Uterus (tissue), 4 donors: ENCODE data around the gene APP. TPM values are rescaled to one million over a fixed set of nuclear protein-coding genes. Genes with fewer than 3 reads are reported as not detected.

Experiments
- DNase-seq, 2 donors: peaks; one replicate each; pipeline ENCODE4 v3.0.0-alpha.2; 2019 to 2020
- H3K27ac ChIP-seq, 2 donors: fragments of 200-600 bp; sonication (generic); 1 replicate in 1 of 2; 2 replicates in 1 of 2; pipeline ENCODE4 v1.5.1; 2016 to 2018
- H3K27me3 ChIP-seq, 2 donors: fragments of 200-600 bp; sonication (generic); one replicate each; pipeline ENCODE4 v1.5.1; 2018 to 2019; ENCODE audit warnings: control low read depth in 1 of 2
- H3K36me3 ChIP-seq, 2 donors: fragments of 200-600 bp; sonication (generic); one replicate each; pipeline ENCODE4 v1.5.1; 2019; ENCODE audit warnings: control low read depth in 1 of 2
- H3K4me1 ChIP-seq, 2 donors: fragments of 200-600 bp; sonication (generic); one replicate each; pipeline ENCODE4 v1.5.1; 2018 to 2019; ENCODE audit warnings: control low read depth in 1 of 2
- H3K4me3 ChIP-seq, 2 donors: fragments of 200-600 bp; sonication (generic); 1 replicate in 1 of 2; 2 replicates in 1 of 2; pipeline ENCODE4 v1.5.1; 2018 to 2019; ENCODE audit warnings: mild to moderate bottlenecking in 1 of 2
- H3K9me3 ChIP-seq, 2 donors: fragments of 200-600 bp; sonication (generic); one replicate each; pipeline ENCODE4 v1.5.1; 2019; ENCODE audit warnings: control low read depth in 1 of 2
- POLR2A ChIP-seq, 2 donors: fragments of 450-650 bp; IDR thresholded peaks; one replicate each; pipeline ENCODE4 v1.6.1; 2016; ENCODE audit warnings: antibody characterized with exemption in 2 of 2, mild to moderate bottlenecking in 1 of 2, moderate library complexity in 1 of 2
- intact Hi-C: fragments of 100-400 bp; cut with DNase I; formaldehyde crosslinking; loops from one replicate; pipeline ENCODE4 v1.15.1; 2023; ENCODE audit warnings: low total_unique reads
- total RNA-seq, 4 donors: library from RNA; depleted of rRNA in 3 of 4; stranded (reverse); fragments of >200 nt in 3 of 4; gene quantifications; one replicate each; pipeline versions ENCODE4 v1.1.0 to v1.2.4, GENCODE V29; 2014 to 2023
- TF ChIP-seq, protein P1 (sequence below), 4 experiments: fragments of 200-600 bp in 2 of 4; fragments of 450-650 bp in 2 of 4; sonication (generic) in 2 of 4; IDR thresholded peaks; one replicate each; pipeline ENCODE4 v1.5.1; 2016 to 2019; ENCODE audit warnings: antibody characterized with exemption in 4 of 4, mild to moderate bottlenecking in 2 of 4, moderate library complexity in 1 of 4
- donor health status: DM: yes; HTN: yes; CAD: no.

The APP gene
- total RNA-seq, 4 donors from 2014 or later = 212 to 537 (median 430) TPM

DNA sequence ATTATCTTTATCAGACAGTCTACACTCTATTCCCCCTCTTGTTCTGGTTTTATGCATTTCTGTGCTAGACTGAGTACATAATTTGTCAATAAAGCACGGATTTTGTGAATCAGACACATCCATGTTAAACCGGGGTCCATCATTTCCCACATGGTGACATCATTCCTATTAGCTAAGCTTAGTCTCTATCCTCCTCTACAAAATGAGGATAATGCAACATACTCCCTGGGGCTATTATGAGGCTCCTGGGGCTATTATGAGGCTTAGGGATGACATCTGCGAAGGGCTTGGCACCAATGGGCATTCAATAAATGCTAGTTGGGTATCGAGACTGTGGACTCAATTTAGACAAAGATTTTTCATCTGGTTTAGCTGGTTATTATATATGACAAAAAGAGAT lies 25.1 kb upstream of the APP start:
- no peaks in the 10 kb centered on the region for H3K4me1 ChIP-seq
- H3K27me3 ChIP-seq = no peaks in the 10 kb centered on the region
- no peak overlapping the region for H3K27ac ChIP-seq
- H3K36me3 ChIP-seq = no peaks in the 10 kb centered on the region
- TF ChIP-seq POLR2A (IDR thresholded peaks at IDR 0.05) = no peak
- TF ChIP-seq, protein P1, sequence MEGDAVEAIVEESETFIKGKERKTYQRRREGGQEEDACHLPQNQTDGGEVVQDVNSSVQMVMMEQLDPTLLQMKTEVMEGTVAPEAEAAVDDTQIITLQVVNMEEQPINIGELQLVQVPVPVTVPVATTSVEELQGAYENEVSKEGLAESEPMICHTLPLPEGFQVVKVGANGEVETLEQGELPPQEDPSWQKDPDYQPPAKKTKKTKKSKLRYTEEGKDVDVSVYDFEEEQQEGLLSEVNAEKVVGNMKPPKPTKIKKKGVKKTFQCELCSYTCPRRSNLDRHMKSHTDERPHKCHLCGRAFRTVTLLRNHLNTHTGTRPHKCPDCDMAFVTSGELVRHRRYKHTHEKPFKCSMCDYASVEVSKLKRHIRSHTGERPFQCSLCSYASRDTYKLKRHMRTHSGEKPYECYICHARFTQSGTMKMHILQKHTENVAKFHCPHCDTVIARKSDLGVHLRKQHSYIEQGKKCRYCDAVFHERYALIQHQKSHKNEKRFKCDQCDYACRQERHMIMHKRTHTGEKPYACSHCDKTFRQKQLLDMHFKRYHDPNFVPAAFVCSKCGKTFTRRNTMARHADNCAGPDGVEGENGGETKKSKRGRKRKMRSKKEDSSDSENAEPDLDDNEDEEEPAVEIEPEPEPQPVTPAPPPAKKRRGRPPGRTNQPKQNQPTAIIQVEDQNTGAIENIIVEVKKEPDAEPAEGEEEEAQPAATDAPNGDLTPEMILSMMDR (IDR thresholded peaks at IDR 0.05) = no peak
- no peak for DNase-seq
- no peak overlapping the region for H3K4me3 ChIP-seq
- intact Hi-C loops = no loop called here
- no peaks in the 10 kb centered on the region for H3K9me3 ChIP-seq

DNA sequence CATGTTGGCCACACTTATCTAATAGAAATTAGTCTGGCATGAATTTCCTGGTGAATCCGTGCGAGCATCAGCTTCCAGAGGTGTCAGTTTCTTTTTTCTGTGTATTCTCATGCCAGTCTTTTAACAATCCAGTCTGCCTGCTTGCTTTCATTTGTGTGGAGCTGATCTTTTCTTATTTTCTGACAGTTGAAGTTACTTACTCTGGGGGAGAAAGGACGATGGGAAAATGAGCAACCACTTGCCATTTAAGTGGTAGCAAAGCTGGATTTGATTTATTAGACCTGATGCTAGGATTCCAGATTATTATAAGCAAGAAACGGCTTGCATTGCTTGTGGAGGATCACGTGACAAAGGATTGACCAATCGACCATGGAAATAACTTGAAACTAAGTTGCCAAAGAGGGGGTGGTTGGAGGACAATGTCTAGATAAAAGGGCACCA lies 24.3 kb upstream of the APP start:
- Histone ChIP-seq H3K4me3 (no peak overlapping the region), H3K4me1 (no peaks in the 10 kb centered on the region), H3K27ac (no peak overlapping the region), H3K9me3 (no peaks in the 10 kb centered on the region), H3K36me3 (no peaks in the 10 kb centered on the region), H3K27me3 (no peaks in the 10 kb centered on the region)
- DNase-seq = no peak
- TF ChIP-seq, protein P1 (IDR thresholded peaks at IDR 0.05) = no peak
- TF ChIP-seq POLR2A (IDR thresholded peaks at IDR 0.05) = no peak
- intact Hi-C loops = no loop called here

DNA sequence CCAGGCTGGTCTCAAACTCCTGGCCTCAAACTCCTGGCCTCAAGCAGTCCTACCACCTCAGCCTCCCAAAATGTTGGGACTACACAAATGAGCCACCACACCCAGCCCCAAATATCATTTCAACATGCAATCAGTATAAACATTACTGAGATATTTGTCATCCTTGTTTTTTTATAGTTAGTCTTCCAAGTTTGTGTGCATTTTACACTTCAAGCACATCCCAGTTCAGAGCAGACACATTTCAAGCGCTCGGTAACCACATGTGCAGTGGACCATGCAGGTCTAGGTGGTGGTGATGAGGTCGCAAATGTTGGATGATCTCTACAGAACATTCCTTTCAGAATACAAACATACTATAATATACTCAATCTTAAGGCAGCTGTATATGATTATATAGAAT lies 23.8 kb upstream of the APP start:
- Histone ChIP-seq H3K27me3 (no peaks in the 10 kb centered on the region), H3K36me3 (no peaks in the 10 kb centered on the region), H3K27ac (no peak overlapping the region), H3K9me3 (no peaks in the 10 kb centered on the region), H3K4me3 (no peak overlapping the region), H3K4me1 (no peaks in the 10 kb centered on the region)
- TF ChIP-seq POLR2A (IDR thresholded peaks at IDR 0.05) = no peak
- TF ChIP-seq, protein P1 (IDR thresholded peaks at IDR 0.05) = no peak
- no peak for DNase-seq
- intact Hi-C loops = no loop called here

- no peak for DNase-seq
- intact Hi-C loops = no loop called here
- Histone ChIP-seq H3K4me1 (no peaks in the 10 kb centered on the region), H3K27me3 (no peaks in the 10 kb centered on the region), H3K4me3 (no peak overlapping the region), H3K27ac (no peak overlapping the region), H3K9me3 (no peaks in the 10 kb centered on the region), H3K36me3 (no peaks in the 10 kb centered on the region)
- TF ChIP-seq, protein P1 (IDR thresholded peaks at IDR 0.05) = no peak
- TF ChIP-seq POLR2A (IDR thresholded peaks at IDR 0.05) = no peak
Observed at GRCh38 chr21:26191609-26192008, 21.0 kb upstream of the APP start.

- H3K36me3 ChIP-seq = no peaks in the 10 kb centered on the region
- no peak for DNase-seq
- H3K9me3 ChIP-seq = no peaks in the 10 kb centered on the region
- TF ChIP-seq, protein P1 (IDR thresholded peaks at IDR 0.05) = no peak
- TF ChIP-seq POLR2A (IDR thresholded peaks at IDR 0.05) = no peak
- no peak overlapping the region for H3K27ac ChIP-seq
- no peak overlapping the region for H3K4me3 ChIP-seq
- no peaks in the 10 kb centered on the region for H3K4me1 ChIP-seq
- no peaks in the 10 kb centered on the region for H3K27me3 ChIP-seq
- intact Hi-C loops = no loop called here
Observed at GRCh38 chr21:26188422-26188821, 17.9 kb upstream of the APP start.
